Germinal center (tissue), 1 donor: ENCODE measurements around the gene SPOCK2.

Experiments used
- DNase-seq: peaks from one replicate; pipeline ENCODE4 v3.0.0; 2012; ENCODE audit warnings: mixed read lengths, low spot score

SPOCK2 gene

DNA sequence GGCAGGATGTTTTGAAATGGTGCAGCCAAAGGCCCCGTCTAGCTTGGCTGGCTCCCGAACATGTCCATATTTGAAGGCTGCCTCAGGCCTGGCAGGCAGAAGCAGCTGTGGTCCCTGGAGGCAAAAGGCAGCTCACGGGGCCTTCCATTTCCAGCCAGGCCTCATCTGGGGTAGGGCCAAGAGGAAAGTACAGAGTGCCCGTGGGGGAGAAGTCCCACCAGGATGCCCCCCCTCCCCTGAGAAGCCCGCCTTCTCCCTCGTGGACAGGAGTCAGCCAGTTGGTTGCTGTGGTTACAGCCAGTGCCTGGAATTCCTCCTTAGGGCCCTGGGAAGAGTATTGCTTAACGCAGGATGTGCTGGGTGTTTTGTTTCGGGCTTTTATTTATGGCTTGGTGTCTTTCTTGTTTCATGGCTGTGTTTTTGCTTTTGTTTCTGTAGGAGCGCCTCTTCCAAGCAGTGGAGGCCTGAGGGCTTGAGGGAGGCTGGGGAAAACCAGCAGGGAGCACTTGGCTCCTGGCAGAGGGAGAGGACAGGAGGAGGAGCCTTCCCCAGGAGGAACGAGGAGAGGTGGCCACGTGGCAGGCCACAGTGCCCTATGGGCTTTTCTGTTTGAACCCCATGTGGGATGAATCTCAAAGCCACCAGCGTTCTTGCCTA, 78.8 kb downstream of the SPOCK2 start:
- DNase-seq: no peak

DNA sequence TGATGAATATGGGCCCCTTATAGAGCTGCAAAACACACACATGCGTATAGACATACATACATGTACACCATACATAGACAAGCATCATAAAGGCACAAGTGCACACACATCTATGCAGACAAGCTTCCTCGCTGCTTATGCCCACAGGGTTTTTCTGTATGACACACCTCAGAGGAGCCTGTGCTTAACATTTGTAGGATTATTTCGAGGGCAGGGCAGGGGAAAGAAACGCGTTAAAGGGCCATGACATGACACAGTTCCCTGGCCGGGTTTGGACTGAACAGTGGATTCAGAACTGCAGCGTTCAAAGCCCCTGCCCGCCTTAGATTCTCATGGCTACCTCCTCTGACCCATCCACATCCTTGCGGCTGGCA, 79.3 kb downstream of the SPOCK2 start:
- no peak for DNase-seq
